HepG2 (cell line): ENCODE measurements around the gene IKZF3. TPM values are rescaled to one million over a fixed set of nuclear protein-coding genes. Genes with fewer than 3 reads are reported as not detected.
A peak's percentile ranks its signal among the peaks of the same experiment; 100 is the strongest.

Experiments
- AGO1 ChIP-seq: fragments of 200-400 bp; formaldehyde crosslinking; IDR thresholded peaks from 2 replicates; pipeline ENCODE4 v1.6.1; 2017; ENCODE audit warnings: mild to moderate bottlenecking, low read depth, low read length, moderate library complexity; ENCODE audit not compliant: poor library complexity, severe bottlenecking
- ATF4 ChIP-seq, 2 experiments: fragments of 450-650 bp in 1 of 2; sonication (generic) in 1 of 2; formaldehyde crosslinking; IDR thresholded peaks; 2 replicates each; pipeline versions ENCODE4 v1.5.0 to v1.8.0; 2020 to 2022; ENCODE audit warnings: mild to moderate bottlenecking in 1 of 2, missing genetic modification reagents in 1 of 2
- ATF7-NPFF ChIP-seq: sonication (generic); formaldehyde crosslinking; IDR thresholded peaks from 2 replicates; pipeline ENCODE4 v1.8.1; 2023; ENCODE audit warnings: mild to moderate bottlenecking, low read depth, missing genetic modification reagents, moderate library complexity
- HNRNPK ChIP-seq: fragments of 200-400 bp; formaldehyde crosslinking; IDR thresholded peaks from 2 replicates; pipeline ENCODE4 v1.6.1; 2018; ENCODE audit warnings: low read length, low read depth, moderate library complexity, mild to moderate bottlenecking; ENCODE audit not compliant: poor library complexity, severe bottlenecking
- KDM5A ChIP-seq: fragments of 200-600 bp; sonication (generic); IDR thresholded peaks from 2 replicates; pipeline ENCODE4 v1.7.0; 2018; ENCODE audit warnings: antibody characterized with exemption, mild to moderate bottlenecking, low read length, borderline replicate concordance
- MED1 ChIP-seq: sonication (generic); formaldehyde crosslinking; IDR thresholded peaks from 2 replicates; pipeline ENCODE4 v1.4.0; 2020; ENCODE audit warnings: missing genetic modification reagents
- MYC ChIP-seq: sonication (generic); formaldehyde crosslinking; IDR thresholded peaks from 2 replicates; pipeline ENCODE4 v1.9.0; 2021; ENCODE audit warnings: missing genetic modification reagents, borderline replicate concordance
- NR2F2 ChIP-seq: IDR thresholded peaks from 2 replicates; pipeline ENCODE4 v1.6.1; 2012; ENCODE audit warnings: low read depth, inconsistent platforms, borderline replicate concordance
- POLR2A ChIP-seq, 2 experiments: IDR thresholded peaks; 2 replicates each; pipeline ENCODE4 v1.6.1; 2011; ENCODE audit warnings: low read depth in 2 of 2, low read length in 2 of 2, mild to moderate bottlenecking in 1 of 2, moderate library complexity in 1 of 2; ENCODE audit not compliant: insufficient read depth in 1 of 2
- REL ChIP-seq: sonication (generic); formaldehyde crosslinking; conservative IDR thresholded peaks from 2 replicates; pipeline ENCODE4 v1.8.0; 2022; ENCODE audit warnings: mild to moderate bottlenecking, missing genetic modification reagents, moderate library complexity
- REPIN1 ChIP-seq: sonication (generic); formaldehyde crosslinking; IDR thresholded peaks from 2 replicates; pipeline ENCODE4 v1.8.0; 2022; ENCODE audit warnings: missing genetic modification reagents, low read depth, mild to moderate bottlenecking, borderline replicate concordance
- TSC22D2 ChIP-seq: sonication (generic); formaldehyde crosslinking; IDR thresholded peaks from 2 replicates; pipeline ENCODE4 v1.5.1; 2020; ENCODE audit warnings: missing genetic modification reagents, mild to moderate bottlenecking, borderline replicate concordance
- ZBTB8A ChIP-seq: sonication (generic); formaldehyde crosslinking; IDR thresholded peaks from 2 replicates; pipeline ENCODE4 v1.4.0; 2020; ENCODE audit warnings: mild to moderate bottlenecking, low read depth, missing genetic modification reagents, borderline replicate concordance
- ZNF280D ChIP-seq: sonication (generic); formaldehyde crosslinking; IDR thresholded peaks from 2 replicates; pipeline ENCODE4 v1.5.1; 2020; ENCODE audit warnings: mild to moderate bottlenecking, missing genetic modification reagents
- ZNF446 ChIP-seq: sonication (generic); formaldehyde crosslinking; IDR thresholded peaks from 2 replicates; pipeline ENCODE4 v1.5.0; 2020; ENCODE audit warnings: mild to moderate bottlenecking, missing genetic modification reagents
- ZNF552 ChIP-seq: sonication (generic); formaldehyde crosslinking; IDR thresholded peaks from 2 replicates; pipeline ENCODE4 v1.9.0; 2022; ENCODE audit warnings: missing genetic modification reagents, mild to moderate bottlenecking, borderline replicate concordance
- polyA plus RNA-seq, 8 experiments: library from polyadenylated mRNA; depleted of rRNA in 3 of 8; stranded (reverse) in 7 of 8; unstranded in 1 of 8; fragments of >200 nt; fragmentation: Illumina TruSeq in 4 of 8; extraction: Trizol in 4 of 8; gene quantifications; 2 replicates each; pipeline versions ENCODE4 v1.2.1 to v1.2.3, GENCODE V29; 2011 to 2016; ENCODE audit warnings: low read depth in 4 of 8, missing spikeins in 1 of 8, mixed read lengths in 1 of 8; ENCODE audit not compliant: insufficient read depth in 1 of 8
- total RNA-seq, 5 experiments: library from RNA; depleted of rRNA; stranded (reverse); fragments of >200 nt; fragmentation: Illumina TruSeq; extraction: Trizol; gene quantifications; 2 replicates each; pipeline ENCODE4 v1.2.3, GENCODE V29; 2016; ENCODE audit warnings: low read depth in 1 of 5
- TF ChIP-seq, protein P1 (sequence below): IDR thresholded peaks from 2 replicates; pipeline ENCODE4 v1.6.1; 2018; ENCODE audit warnings: missing genetic modification reagents
- TF ChIP-seq, protein P2 (sequence below): sonication (generic); formaldehyde crosslinking; IDR thresholded peaks from 2 replicates; pipeline ENCODE4 v1.4.0; 2020; ENCODE audit warnings: missing genetic modification reagents

IKZF3 gene
- total and polyA plus RNA-seq, 2 of the 13 experiments (the other 11 are each of a cell fraction or from before 2014, with no cell fraction given), result not detected

DNA sequence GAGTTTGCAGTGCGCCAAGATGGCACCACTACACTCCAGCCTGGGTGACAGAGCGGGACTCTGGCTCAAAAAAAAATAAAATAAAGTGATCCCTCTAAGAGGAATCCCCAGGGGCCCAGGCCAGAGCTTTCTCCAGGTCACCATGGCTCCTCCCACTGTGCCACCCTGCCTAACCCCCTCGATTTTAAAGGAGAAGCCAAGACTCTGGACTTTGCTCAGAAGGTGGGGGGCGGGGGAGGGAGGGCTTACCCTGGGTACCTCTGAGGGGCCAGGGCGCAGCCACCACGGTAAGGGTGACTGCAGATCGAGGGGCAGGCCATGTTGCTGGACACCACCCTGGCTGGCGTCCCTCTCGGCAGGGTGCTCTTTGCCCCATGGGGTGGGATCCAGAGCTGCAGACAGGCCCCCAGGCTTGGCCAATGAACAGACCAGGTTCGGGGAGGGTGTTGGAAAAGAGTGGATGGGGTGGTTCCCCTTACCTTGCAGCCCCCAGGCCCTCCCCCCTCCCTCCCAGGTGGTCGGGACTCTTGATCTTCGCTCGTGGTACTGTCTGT, 126.8 kb downstream of the IKZF3 start (continued):
- TF ChIP-seq TSC22D2 (CRISPR knock-in tag) (0 out of 2 replicates have a peak, but pooled peaks have one; percentile 30), HNRNPK (no peak), NR2F2 (no peak; the same call in 1 of the 2 replicates), AGO1 (no peak), ATF7-NPFF (CRISPR knock-in tag) (no peak), MED1 (no peak; the same call in 1 of the 2 replicates), ZBTB8A (CRISPR knock-in tag) (no peak), REPIN1 (CRISPR knock-in tag) (no peak), ATF4 (CRISPR knock-in tag; IDR thresholded peaks at IDR 0.05) (no peak), POLR2A (IDR thresholded peaks at IDR 0.05; ENCODE audit: insufficient read depth in 1 of 2, low read depth in 2 of 2, low read length in 2 of 2) (peak; percentile 49 to 77; a peak in 3 of 4 replicates), ZNF280D (CRISPR knock-in tag) (no peak), KDM5A (no peak), MYC (CRISPR knock-in tag) (peak; percentile 21; the same call in 1 of the 2 replicates), REL (CRISPR knock-in tag) (no peak), ZNF446 (0 out of 2 replicates have a peak, but pooled peaks have one; percentile 1), ZNF552 (CRISPR knock-in tag) (no peak)
- TF ChIP-seq, protein P1, sequence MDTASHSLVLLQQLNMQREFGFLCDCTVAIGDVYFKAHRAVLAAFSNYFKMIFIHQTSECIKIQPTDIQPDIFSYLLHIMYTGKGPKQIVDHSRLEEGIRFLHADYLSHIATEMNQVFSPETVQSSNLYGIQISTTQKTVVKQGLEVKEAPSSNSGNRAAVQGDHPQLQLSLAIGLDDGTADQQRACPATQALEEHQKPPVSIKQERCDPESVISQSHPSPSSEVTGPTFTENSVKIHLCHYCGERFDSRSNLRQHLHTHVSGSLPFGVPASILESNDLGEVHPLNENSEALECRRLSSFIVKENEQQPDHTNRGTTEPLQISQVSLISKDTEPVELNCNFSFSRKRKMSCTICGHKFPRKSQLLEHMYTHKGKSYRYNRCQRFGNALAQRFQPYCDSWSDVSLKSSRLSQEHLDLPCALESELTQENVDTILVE, result no peak
- TF ChIP-seq, protein P2, sequence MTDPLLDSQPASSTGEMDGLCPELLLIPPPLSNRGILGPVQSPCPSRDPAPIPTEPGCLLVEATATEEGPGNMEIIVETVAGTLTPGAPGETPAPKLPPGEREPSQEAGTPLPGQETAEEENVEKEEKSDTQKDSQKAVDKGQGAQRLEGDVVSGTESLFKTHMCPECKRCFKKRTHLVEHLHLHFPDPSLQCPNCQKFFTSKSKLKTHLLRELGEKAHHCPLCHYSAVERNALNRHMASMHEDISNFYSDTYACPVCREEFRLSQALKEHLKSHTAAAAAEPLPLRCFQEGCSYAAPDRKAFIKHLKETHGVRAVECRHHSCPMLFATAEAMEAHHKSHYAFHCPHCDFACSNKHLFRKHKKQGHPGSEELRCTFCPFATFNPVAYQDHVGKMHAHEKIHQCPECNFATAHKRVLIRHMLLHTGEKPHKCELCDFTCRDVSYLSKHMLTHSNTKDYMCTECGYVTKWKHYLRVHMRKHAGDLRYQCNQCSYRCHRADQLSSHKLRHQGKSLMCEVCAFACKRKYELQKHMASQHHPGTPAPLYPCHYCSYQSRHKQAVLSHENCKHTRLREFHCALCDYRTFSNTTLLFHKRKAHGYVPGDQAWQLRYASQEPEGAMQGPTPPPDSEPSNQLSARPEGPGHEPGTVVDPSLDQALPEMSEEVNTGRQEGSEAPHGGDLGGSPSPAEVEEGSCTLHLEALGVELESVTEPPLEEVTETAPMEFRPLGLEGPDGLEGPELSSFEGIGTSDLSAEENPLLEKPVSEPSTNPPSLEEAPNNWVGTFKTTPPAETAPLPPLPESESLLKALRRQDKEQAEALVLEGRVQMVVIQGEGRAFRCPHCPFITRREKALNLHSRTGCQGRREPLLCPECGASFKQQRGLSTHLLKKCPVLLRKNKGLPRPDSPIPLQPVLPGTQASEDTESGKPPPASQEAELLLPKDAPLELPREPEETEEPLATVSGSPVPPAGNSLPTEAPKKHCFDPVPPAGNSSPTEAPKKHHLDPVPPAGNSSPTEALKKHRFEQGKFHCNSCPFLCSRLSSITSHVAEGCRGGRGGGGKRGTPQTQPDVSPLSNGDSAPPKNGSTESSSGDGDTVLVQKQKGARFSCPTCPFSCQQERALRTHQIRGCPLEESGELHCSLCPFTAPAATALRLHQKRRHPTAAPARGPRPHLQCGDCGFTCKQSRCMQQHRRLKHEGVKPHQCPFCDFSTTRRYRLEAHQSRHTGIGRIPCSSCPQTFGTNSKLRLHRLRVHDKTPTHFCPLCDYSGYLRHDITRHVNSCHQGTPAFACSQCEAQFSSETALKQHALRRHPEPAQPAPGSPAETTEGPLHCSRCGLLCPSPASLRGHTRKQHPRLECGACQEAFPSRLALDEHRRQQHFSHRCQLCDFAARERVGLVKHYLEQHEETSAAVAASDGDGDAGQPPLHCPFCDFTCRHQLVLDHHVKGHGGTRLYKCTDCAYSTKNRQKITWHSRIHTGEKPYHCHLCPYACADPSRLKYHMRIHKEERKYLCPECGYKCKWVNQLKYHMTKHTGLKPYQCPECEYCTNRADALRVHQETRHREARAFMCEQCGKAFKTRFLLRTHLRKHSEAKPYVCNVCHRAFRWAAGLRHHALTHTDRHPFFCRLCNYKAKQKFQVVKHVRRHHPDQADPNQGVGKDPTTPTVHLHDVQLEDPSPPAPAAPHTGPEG (CRISPR knock-in tag), result 0 out of 2 replicates have a peak, but pooled peaks have one; percentile 2
